IPS-15b (cell line): ENCODE measurements around the gene HDAC5.
"Not testable (repeated sequence)": the region's sequence is repeated elsewhere in the genome, so short reads cannot be mapped to it uniquely, and the experiment has no call there.

ENCODE experiments used
- H3K27me3 ChIP-seq: one replicate; pipeline ENCODE4 v1.6.1; 2013; ENCODE audit warnings: low read length; ENCODE audit not compliant: control insufficient read depth, insufficient read depth
- H3K36me3 ChIP-seq: one replicate; pipeline ENCODE4 v1.6.1; 2013; ENCODE audit warnings: low read length; ENCODE audit not compliant: control insufficient read depth, insufficient read depth
- H3K4me1 ChIP-seq: one replicate; pipeline ENCODE4 v1.6.1; 2013; ENCODE audit warnings: mild to moderate bottlenecking, low read length; ENCODE audit not compliant: control insufficient read depth, insufficient read depth
- H3K4me3 ChIP-seq: one replicate; pipeline ENCODE4 v1.5.1; 2013; ENCODE audit warnings: low read depth, low read length
- H3K9ac ChIP-seq: one replicate; pipeline ENCODE4 v1.6.1; 2013; ENCODE audit warnings: low read depth, mild to moderate bottlenecking, low read length
- H3K9me3 ChIP-seq: one replicate; pipeline ENCODE4 v1.6.1; 2013; ENCODE audit warnings: mild to moderate bottlenecking, low read length; ENCODE audit not compliant: control insufficient read depth, insufficient read depth

HDAC5 gene

DNA sequence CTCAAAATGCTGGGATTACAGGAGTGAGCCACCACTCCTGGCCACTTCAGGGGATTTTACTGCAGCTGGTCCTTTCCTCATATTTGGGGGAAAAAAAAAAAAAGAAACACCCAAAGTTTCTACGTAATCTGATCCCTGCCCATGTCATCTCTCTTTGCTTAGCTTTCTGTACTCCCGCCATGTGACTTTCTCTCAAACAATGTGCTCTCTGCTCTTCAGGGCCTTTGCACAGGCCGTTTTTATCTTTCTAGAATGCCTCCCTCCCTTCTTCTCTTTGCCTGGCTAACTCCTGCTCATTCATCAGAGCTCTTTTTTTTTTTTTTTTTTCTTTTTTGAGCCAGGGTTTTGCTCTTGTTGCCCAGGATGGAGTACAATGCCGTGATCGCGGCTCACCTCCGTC, 4.9 kb upstream of the HDAC5 start:
- H3K9me3 ChIP-seq = no peaks in the 10 kb centered on the region
- no peak overlapping the region for H3K9ac ChIP-seq
- H3K27me3 ChIP-seq = no peaks in the 10 kb centered on the region
- H3K4me3 ChIP-seq = no peak overlapping the region
- H3K4me1 ChIP-seq = peaks cover 3% of the 10 kb centered on the region
- H3K36me3 ChIP-seq = no peaks in the 10 kb centered on the region

DNA sequence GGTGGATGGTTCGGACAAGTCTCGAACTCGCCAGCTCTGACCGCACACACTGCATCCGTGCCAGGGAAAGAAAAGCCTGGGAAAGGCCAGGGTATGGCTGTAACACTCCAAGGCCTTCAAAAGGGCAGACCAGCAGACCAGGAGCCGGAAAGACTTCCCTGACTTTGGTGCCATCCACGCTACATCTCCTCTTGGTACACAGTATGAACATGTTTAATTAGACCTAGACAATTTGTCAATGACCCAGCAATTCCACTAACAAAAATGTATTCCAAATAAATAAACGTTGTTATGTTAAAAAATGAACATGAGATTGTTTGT, 637 bp upstream of the HDAC5 start:
- Histone ChIP-seq H3K9ac (peak overlapping the region; percentile 76), H3K4me3 (peak overlapping the region; percentile 88), H3K4me1 (peaks cover 13% of the 10 kb centered on the region), H3K9me3 (no peaks in the 10 kb centered on the region), H3K36me3 (no peaks in the 10 kb centered on the region), H3K27me3 (no peaks in the 10 kb centered on the region)

DNA sequence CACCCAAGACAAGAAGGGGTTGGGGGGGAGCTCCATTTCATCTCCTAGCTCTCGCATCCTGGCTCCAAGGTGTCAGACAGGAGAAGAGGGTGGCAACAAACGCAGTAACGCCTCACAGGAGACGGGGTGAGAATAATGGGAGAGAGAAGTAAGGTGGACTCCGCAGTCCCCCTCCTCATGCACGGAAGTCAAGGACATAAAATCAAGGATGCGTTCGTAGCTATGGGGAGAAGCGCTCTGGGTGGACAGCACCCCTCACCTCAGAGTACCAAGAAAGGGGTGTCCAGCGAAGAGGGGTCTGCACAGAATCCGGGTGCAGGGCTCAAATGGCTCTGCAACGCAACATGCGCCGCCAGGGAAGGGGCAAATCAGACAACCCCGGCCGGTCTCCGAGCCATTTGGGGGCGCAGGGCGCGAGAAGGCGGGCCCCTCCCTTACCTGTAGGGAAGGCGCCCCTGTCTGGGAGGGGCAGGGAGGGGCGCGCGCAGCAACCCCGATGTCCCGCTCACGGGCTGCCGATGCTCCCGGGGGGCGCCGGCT, 555 bp downstream of the HDAC5 start:
- H3K9ac ChIP-seq = peak overlapping the region; percentile 65

DNA sequence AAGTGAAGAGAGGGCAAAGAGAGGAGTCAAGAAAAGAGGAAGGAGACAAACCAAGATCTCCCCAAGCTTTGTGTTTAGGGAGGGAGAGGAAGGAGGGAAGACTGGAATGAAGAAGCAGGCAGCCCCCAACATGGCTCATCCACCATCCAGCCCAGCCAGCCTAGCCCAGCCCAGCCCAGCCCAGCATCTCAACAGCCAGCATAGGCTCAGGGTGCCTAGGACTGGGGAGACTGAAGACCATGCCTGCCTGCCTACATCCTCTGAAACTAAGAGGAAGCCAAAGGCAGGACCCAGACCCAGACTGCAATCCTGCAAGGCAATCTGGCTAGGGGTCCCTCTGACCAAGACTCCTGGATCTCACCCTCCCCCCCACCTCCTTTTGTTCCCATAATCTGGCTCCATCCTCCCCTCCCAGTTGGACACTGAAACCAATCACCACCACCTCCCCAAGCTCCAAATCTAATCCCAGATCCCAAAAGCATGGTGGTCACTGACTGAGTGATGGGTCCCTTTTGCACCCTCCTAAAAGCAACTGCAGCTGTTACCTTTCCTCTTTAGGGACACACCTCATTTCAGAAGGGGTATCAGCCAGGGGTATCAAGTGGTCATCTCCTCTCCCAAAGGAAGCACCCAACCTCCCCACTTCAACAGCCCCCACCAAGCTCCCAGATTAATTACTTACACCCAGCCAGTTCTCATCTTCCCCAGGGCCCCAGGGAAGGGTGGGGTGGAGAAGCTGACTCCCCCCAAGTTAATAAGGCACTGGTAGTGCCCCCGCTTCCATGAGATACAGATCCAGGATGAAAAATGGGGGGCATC, 1.2 kb downstream of the HDAC5 start:
- H3K4me1 ChIP-seq = peaks cover 27% of the 10 kb centered on the region
- no peaks in the 10 kb centered on the region for H3K9me3 ChIP-seq
- H3K36me3 ChIP-seq = no peaks in the 10 kb centered on the region
- peak overlapping the region; percentile 91 for H3K4me3 ChIP-seq
- peak overlapping the region; percentile 65 for H3K9ac ChIP-seq
- H3K27me3 ChIP-seq = no peaks in the 10 kb centered on the region

More for the DNA sequence above, 555 bp downstream of the HDAC5 start:
- Histone ChIP-seq H3K27me3 (no peaks in the 10 kb centered on the region), H3K9me3 (no peaks in the 10 kb centered on the region), H3K36me3 (no peaks in the 10 kb centered on the region), H3K4me1 (peaks cover 24% of the 10 kb centered on the region), H3K4me3 (peak overlapping the region; percentile 91)

DNA sequence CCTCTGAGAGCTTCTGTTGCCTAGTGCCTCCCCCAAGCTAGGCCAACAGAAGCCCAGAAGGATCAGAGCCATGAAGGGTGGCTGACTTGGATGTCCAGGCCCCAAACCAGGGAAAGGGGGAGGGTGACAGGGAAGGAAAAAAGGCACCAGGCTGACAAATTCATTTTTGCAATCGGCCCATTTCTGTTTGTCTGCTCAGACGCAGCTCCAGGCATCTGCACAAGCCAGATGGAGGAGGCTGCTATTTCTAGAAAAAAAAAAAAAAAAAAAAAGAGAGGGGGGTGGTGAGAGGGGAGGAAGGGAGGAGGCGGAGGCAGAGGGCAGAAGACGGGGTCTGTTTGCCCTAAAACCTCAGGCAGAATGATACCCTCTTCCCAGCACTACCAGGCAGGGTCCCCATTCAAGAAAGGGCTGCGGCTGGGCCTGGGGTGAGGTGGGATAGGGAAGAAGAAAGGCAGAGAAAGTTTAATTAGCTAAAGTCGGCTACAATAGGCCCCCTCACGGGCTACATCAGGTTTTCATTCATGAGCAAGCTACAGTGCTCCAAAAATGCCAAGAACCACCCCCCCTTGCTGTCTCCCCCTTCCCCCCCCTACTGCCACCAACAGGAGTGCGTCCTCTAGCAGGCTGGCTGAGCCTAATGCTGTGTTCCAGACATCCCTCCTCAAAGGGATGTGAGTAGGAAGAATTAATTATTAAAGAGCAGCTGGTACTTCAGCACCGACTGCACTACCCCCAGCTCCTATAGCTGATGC, 2.4 kb downstream of the HDAC5 start:
- peaks cover 27% of the 10 kb centered on the region for H3K4me1 ChIP-seq
- no peaks in the 10 kb centered on the region for H3K27me3 ChIP-seq
- no peaks in the 10 kb centered on the region for H3K36me3 ChIP-seq
- no peak overlapping the region for H3K9ac ChIP-seq
- peak overlapping the region; percentile 91 for H3K4me3 ChIP-seq
- no peaks in the 10 kb centered on the region for H3K9me3 ChIP-seq

DNA sequence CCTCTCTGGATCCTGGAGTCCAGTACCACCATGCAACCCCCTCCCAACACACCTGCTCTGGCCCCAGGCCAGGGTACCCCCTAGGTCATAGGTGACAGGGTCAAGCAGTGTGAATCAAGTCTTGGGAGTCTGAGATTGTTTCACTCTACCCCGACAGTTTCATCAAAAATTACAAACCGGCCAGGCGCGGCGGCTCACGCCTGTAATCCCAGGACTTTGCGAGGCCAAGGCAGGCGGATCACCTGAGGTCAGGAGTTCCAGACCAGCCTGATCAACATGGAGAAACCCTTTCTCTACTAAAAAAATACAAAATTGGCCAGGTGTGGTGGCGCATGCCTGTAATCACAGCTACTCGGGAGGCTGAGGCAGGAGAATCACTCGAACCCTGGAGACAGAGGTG, 3.2 kb downstream of the HDAC5 start:
- H3K4me3 ChIP-seq = peak overlapping the region; percentile 13
- peaks cover 27% of the 10 kb centered on the region for H3K4me1 ChIP-seq
- not testable (repeated sequence) for H3K9ac ChIP-seq, H3K36me3 ChIP-seq, H3K27me3 ChIP-seq, H3K9me3 ChIP-seq

DNA sequence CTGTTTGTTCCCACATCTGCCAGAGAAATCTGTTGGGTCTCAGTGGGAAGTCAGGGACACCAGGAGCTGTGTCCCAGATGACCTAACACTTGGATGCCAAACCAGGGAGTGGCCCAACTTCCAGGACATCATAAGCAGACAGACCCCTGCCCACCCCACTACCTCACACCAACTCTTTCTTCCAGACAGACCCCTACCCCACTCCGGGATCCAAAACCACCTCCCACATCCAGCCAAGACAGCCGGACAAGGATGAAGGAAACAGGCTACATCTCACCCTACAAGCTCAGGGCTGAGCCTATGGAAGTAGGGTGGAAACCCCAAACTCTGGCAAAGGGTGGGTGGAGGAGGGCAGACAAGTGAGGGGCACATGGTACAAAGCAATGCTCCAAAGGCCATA, 3.6 kb downstream of the HDAC5 start:
- Histone ChIP-seq H3K36me3 (peaks cover 5% of the 10 kb centered on the region), H3K27me3 (no peaks in the 10 kb centered on the region), H3K9me3 (no peaks in the 10 kb centered on the region), H3K4me1 (peaks cover 27% of the 10 kb centered on the region), H3K4me3 (no peak overlapping the region), H3K9ac (no peak overlapping the region)

DNA sequence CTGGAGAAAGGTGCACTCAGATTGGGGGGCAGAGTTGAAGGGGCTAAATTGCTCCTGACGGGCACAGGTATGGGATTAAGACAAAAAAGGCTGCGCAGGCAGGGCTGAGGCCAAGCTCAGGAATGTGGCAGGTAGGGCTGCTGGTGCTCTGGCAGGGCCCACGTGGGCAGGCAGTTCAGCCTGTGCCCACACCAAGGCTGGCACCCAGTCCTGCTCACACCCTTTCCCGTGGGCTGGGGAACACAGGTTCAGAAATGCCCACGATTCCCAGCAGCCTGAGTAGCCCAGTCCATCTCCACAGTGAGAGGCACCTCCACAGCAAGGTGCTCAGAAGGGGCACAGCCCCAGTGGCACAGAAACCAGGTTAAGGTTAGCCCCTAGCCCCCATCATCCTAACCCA, 4.4 kb downstream of the HDAC5 start:
- H3K27me3 ChIP-seq = no peaks in the 10 kb centered on the region
- H3K9me3 ChIP-seq = no peaks in the 10 kb centered on the region
- H3K4me1 ChIP-seq = peaks cover 25% of the 10 kb centered on the region
- H3K9ac ChIP-seq = peak overlapping the region; percentile 16
- H3K4me3 ChIP-seq = no peak overlapping the region
- H3K36me3 ChIP-seq = peaks cover 12% of the 10 kb centered on the region

DNA sequence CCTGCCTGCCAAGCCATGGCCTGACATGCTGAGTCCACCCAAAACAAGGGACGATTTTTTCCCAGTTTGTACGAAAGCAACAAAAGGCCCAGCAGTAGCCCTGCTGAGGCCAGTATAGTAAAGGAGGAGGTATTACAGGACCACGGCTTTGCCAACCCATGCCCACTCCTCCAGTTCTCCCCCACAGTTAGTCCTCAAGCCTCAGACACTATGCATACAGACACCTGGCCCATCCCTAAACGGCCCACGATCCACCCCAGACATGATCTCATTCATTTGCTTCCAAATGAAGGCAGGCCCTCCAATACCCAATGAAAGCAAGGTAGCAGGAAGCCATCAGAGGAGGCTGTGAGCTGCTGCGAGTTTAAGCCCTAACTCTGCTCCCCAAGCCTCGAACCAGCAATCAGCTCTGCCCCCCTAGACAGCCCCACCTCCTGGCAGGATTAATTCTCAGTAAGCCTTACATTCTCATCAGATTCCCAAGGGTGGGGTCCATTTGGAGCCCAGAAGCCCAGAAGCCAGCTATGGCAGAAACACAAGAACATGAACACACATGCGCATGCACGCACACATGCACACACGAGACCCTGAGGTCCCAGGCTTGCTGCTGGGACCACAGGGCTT, 4.9 kb downstream of the HDAC5 start:
- Histone ChIP-seq H3K4me1 (peaks cover 24% of the 10 kb centered on the region), H3K27me3 (no peaks in the 10 kb centered on the region), H3K9me3 (no peaks in the 10 kb centered on the region), H3K9ac (peak overlapping the region; percentile 16), H3K36me3 (peaks cover 14% of the 10 kb centered on the region), H3K4me3 (no peak overlapping the region)

DNA sequence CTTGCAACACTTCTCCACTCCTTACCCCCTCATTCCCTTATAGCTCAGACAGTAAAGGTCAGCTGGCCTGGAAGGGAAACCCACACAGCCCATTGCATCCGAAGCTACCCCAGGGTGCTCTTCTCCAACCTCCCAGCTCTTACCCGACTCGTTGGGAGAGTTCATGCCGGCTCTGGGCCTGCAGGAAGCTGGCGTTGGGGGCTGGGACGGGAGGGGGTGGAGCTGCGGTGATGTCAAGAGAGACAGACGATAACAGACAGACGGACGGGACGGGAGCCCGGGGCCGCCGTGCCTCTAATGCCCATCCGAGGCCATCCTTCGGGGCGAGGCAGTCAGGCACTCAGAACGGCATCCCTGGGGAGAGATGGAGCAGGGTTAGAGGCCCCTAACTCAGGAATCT, 6.1 kb downstream of the HDAC5 start:
- H3K9ac ChIP-seq = no peak overlapping the region
- no peak overlapping the region for H3K4me3 ChIP-seq
- no peaks in the 10 kb centered on the region for H3K9me3 ChIP-seq
- H3K4me1 ChIP-seq = peaks cover 28% of the 10 kb centered on the region
- no peaks in the 10 kb centered on the region for H3K27me3 ChIP-seq
- peaks cover 14% of the 10 kb centered on the region for H3K36me3 ChIP-seq

DNA sequence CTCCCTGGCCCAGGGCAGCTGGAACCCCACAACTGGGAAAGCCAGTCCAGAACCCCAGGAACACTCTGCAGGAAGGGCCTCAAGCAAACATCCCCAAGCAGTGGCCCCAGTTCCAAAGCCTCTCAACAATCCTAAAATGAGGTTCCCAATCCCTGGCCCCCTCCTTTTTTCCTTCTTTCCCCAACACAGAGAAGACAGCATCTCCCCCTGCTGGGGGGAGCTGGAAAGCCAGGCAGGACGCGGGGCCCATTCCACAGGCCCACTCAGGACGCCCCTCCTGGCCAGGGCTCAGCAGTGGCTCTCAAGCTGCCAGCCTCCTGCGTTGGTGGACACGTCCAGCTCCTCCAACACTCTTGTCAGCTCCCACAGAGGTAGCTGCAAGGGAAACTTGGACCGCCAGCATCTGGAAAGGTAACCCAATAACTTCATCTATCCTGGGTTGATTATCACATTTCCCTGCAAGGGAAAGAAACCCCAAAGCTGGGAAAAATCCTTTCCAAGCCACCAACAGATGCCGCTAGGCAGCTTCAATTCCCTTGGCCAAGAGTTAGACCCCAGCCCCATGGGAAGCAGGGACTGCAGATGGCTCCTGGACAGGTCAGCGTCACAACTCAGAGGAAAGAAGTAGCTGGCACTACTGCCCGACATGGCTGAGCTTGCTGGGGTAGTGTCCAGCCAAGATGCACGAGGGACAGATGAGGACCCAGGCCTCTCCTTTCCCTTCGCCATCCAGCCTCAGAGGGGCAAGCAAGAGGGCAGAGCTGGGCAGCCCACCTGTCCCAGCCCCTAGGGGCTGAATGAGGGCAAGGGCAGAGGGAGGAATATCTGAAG, 7.6 kb downstream of the HDAC5 start:
- no peaks in the 10 kb centered on the region for H3K27me3 ChIP-seq
- peaks cover 30% of the 10 kb centered on the region for H3K4me1 ChIP-seq
- H3K9ac ChIP-seq = no peak overlapping the region
- H3K9me3 ChIP-seq = no peaks in the 10 kb centered on the region
- no peak overlapping the region for H3K4me3 ChIP-seq
- peaks cover 14% of the 10 kb centered on the region for H3K36me3 ChIP-seq
